Stimulated activated CD8-positive, alpha-beta memory T cell treated with anti-CD3 and anti-CD28 coated beads, Interleukin-2, amount 100 ng/mL, for 48 hours (primary cell): ENCODE measurements around the gene CST3.
"Not testable (repeated sequence)": the region's sequence is repeated elsewhere in the genome, so short reads cannot be mapped to it uniquely, and the experiment has no call there.

Source experiments
- DNase-seq, 2 donors: peaks; one replicate each; pipeline ENCODE4 v3.0.0-alpha.2; 2020; ENCODE audit warnings: low read depth in 2 of 2

The CST3 gene

DNA sequence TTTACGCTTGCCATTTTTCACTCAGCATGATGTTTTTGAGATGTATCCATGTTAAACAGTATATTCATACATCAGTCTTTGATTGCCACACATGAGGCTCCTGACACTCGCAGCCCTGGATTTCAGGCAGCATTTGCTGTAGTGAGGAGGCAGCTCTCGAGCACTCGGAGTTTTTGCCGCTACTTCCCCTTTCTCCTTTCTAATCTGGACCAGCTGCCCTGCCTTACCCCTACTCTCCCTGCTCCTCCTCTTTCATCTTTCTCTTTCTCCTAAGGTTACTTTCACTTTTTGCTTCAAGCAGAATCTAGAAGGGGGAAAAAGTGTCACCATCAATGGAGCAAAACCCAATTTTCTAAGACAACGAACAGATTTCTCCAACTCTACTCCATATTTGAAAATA lies 5.9 kb upstream of the CST3 start:
- DNase-seq = no peak

DNA sequence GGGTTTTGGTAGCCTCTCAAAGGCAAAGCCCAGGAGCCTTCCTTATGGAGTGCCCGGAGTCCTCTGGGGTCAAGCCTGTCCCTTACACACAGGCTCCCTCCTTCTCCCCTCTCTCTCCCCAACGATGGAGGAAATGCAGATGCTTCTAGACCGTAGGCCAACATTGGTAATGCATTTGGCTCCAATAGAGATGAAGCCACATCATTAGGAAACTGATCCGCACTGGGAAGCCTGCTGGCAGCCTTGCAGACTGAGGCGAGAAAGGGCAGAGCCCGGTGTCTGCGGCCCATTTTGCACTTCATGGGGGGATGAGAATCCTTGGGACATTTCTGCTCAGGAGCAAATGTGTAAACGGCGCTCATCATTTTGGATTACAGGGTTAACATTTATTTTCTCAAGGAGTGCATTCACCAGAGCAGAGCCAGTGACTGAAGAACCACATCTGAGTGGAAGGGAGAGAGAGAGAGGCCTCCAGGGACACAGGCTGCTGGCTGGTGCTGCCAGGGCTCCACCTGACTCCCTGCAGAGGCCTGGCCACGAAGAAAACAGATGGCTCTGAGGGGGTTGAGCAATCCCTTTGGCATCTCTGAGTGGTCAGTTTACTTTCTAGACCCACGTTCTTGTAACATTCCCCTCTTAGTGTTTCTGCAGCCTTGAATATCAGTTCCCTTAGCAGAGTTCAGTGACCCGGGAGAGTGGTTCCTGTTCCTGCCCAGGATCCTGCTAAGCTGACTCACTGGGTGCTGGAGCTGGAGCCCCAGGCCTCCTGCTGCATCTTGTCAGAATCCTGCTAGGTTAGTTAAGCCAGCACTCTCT lies 4.4 kb upstream of the CST3 start:
- no peak for DNase-seq

DNA sequence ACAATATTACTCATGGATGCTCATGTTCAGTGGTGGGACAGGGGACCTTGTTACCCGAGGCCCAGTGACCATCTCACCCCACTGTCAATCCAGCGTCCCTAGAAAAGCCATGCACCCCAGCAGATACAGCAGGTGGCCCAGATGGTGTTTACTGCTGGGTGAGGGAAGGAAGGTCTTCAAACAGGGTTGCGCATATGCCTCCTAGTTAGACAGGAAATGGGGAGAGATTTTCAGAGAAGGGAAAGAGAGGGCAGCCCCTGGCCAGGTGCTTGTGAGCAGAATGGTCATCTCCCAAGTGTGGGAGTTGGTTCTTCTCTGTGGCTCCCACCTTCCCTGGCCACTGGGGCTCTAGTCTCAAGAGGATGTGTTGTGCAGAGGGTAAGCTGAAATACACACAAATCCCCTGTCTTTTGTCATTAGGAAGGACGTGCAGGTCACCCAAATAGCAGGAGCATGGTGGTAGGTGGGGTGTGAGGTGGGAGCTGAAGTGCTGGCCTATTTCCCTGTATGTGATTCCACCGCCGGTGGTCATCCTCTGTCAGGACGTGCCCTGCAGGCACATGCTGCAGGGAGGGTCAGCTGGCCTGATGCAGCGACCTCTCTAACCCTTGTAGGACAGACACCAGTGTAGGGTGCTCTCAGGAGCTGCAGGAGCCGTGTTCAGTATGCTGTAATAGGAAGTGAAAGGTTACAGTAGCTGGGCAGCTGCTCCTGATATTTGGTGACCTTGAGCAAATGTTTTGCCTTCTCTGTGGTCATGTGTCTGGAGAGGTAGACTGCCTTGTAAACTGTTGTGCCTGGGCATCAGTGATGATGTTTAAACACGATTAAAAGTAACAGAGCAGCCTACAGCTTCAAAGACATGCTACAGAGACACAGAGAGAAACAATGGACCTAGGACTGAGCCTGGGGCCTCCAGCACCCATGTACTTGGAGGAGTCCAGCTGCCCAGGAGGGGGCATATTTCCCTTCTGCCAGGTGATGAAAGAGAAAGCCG lies 3.2 kb upstream of the CST3 start:
- DNase-seq = no peak

DNA sequence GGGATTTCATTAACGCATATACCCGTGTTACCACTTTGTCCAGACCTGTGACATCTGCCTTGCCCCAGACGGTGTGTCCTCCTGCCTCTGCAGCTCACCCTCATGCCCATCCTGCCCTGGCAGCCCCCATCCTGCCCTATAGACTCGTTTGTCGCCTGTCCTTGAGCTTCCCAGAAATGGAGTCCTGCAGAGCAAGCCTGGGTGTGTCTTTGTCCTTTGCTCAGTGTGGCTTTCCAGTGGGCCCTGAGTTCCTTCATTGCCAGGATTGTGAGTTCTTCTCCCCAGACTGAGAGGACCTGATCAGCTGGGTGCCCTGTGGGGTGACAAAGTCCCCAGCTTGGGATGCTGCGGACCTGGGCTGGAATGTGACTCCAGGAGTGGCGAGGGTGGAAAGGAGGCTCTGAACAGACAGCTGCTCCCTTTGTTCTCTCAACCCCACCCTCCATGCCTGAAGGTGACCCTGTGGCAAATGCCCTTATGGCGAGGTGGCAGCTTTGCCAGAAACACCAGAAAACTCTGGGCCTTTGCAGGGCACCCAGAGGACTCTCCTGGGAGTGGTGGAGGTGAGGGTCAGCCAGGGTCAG lies 2.4 kb upstream of the CST3 start:
- DNase-seq = no peak

DNA sequence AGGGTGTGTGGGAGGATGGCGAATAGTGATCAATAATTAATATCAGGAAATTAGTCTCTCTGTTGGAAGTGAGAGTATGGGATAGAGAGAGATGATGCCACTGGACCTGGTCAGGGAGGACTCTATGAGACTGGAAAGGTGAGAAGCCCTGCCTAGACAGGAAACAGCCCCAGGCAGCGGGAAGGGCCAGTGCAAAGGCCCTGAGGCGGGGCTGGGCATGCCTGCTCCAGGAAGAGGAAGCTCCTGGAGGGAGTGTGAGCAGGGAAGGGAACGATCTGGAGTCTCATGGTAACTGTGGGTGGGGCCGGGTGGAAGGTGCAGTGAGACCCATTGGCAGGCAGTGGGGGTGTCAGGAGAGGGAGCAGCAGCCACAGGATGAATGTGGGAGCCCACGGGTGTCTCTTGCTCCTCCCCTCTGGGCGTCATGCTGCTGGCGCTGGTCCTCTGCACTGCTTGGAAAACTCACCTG lies 1.8 kb upstream of the CST3 start:
- DNase-seq = no peak

DNA sequence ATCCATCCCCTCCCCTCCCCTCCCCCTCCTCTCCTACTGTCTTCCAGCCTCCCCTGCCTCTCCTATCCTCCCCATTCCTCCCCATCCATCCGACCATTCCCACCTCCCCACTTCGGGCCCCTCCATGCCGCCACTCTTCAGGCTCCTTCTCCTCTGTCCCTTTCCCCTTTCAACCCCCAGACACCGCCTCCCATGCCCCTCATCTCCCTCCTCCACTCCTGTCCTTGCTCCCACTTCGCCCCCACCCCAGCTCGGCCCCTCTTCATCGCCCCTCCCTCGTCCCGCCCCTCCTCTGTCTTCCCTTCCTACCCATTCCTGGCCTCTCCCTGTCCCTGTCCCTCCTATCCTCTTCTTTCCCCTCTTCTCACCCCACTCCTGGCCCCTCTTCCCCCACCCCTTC lies 554 bp upstream of the CST3 start:
- DNase-seq = no peak

DNA sequence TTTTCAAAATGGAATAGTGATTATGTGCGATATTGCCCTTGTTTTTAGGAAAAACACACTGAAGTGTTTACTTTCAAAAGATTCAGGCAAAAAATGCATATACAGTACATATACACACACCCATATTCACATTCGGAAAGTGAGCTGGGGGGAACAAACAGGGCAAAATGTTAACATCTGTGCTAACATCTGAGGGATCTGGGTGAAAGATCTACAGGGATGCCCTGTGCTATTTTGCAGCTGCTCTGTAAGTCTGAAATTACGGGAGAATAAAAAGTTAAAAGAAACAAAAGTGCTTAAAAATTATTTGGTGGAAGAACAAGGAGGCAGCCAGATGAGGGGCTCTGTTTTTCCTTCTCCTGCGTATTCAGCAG lies 860 bp downstream of the CST3 start:
- no peak for DNase-seq

DNA sequence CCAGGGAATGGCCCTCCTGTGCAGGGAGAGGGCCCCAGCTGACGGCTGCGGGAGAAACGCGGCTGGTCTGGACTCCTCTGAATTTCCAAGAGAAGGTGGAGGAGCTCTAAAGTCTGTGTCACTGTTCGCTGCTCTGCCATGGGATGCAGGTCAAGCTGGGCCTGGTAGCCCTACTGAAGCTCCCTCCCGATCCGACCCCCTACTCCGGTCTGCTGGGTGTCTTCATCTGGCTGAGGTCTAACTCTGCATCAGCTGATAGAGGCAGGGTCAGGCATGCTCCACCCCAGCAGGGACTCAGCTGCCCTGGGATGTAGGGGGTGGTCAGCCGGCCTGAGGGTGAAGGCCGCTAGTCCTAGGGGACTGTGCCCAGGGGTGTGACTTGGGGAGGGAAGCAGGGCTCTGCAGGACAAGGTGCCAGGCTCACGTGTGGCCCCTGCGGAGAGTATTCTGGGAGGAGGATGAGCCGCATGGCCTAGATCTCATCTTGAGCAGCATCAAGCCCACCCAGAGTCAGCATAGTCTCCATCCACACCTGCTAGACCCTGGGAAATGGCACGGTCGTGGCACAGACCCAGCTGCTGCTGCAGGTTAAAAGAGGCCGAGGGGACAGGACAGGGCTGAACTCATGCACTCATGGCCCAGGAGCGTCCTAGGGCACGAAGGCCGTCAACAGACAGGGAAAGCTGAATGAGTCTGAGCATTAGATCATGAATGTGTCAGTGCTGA lies 1.4 kb downstream of the CST3 start:
- no peak for DNase-seq

DNA sequence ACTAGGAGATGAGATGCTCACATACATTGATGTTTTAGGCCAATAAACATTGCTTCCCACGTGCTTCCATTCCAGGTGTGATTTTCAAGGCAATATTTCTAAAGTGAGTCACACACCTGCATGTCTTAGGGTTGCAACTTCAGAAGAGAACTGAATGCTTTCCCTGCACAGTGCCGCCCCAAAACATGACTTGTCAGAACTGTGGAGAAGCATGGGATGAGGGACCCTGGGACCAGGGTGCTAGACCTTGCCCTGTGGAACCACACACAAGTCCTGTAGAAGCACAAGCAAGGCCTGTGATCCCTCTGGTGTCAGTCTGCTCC lies 2.0 kb downstream of the CST3 start:
- DNase-seq = not testable (repeated sequence)

DNA sequence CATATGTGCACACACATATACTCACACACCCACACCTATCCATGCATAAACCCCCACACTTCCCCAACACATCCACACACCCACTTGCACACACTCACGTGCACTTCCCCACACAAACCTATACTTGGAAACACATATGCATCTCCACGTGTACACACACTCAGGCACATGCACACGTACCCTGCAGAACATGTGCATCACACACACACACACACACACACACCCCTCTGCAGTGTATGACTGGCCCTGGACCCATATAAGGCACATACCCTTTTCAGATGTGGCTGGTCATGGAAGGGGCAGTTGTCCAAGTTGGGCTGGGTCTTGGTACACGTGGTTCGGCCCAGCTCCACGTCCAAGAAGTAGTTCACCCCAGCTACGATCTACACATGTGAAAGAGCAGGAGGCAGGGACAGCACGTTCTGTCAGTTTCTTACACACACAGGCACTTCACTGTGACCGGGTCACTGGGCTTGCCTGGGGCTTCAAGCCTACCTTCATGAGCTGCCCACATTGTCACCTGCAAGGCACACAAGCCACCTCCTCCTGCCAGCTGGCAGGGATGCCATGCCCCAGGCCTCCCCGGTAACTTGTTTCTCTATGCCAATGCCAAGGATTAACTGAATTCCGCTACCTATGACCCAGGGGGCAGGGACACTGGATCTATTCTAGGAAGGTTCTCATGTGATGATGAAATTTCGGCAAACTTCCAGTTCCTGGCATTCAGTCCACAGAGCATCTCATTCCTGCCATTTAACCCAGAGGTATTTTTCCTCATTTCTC lies 2.6 kb downstream of the CST3 start:
- DNase-seq = no peak

DNA sequence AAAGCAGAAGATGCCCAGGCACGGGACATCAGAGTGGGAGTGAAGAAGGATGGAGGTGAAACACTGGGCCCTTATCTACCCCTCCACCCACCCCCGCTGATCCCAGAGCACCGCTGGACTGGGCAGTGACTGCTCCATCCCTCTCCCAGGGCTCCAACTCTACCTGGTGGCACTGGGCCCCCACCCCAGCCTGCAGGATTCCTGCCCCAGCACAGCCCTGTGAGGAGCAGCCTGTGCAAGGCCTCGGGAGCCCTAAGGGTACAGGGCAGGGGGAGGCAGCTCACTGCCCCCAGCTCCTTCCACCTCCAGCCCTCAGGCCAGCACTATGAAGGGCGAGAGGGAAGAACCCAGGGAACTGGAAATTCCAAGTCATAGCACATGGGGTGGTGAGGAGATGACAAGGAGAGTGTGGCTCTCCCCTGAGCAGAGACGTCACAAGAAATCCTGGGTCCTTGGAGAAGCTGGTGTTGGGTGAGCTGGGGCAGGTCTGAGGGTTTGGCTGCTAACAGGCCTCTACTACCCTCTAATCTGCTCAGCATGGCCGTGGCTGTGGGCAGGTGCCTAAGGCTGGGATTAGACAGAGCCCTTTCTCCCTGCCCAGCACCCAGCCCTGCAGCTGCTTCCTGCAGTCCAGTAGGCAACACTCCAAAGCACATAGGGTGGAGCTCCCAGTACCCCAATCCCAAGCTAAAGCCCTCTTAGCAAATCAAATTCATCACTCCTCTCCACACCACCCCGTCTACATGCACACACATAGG lies 3.5 kb downstream of the CST3 start:
- DNase-seq = no peak

DNA sequence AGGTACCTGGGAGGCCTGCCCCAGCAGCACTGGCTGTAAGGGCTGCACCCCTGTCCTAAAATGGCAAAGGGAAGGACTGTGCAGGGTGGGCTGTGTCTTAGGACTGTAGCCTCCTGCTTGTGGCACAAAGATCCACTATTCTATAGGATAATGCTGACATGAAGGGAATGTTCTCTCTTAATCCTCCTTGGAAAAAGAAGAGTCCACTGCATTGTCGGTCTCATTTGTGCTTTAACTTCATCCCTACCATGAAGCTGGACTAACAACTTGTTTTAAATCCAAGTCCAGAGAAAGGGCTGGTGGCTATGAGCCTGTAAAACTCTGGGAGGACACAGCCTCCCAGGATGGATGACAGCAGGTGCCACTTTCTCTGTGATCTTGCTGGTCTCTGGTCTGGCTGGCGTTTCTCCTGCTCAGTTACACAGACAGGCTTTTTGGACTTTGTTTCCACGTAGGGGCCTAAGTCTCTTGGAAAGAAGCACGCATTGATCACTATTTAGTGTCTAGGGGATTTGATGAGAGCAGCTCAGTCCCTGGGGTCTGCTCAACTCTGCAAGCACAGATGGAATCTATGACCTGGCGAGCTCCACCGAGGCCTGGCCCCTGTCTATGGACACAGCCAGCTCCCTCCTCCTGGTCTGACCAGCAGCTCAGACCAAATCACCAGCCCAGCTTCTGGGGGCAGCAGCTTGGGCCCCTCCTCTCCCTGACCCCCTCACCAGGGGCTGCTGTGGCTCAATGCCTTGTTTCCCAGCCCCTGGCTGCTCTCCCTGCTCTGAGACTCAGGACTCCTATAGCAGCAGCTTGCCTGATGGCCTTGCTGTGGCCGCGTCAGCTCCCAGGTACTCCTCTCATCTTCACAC lies 4.8 kb downstream of the CST3 start:
- no peak for DNase-seq

DNA sequence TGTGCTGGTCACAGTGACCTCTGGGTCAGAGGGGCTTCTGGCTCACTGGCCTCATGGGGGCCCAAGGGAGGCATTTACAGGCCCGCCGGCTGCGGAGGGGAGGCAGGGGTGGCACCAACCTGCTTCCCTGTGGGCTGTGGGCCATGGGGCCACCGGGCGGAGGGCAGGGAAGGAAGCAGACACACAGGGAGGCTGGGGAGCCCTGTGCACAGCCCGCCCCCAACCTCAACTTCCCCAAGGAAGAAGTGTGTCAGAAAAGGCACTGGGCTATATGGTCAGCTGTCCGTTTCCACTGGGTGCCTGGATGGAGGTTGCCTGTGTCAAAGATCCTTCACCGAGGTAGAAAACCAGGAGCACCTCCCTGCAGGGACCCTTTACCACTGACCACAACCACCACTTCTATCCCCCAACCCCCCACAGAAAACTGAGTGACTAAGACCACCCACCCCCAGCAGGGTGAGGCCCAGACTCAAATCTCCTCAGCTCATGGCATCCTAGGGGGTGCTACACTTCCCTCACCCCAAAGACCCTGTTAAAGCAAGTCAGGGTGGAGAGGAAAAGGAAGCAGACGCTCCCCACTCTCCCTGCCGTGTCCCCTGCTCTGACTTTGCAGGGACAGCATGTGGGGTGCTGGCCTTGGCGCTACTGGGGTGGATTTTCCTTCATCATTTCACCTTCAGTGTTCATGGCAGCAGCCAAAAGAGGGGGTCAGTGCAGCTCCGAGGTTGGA lies 5.6 kb downstream of the CST3 start:
- DNase-seq = no peak

DNA sequence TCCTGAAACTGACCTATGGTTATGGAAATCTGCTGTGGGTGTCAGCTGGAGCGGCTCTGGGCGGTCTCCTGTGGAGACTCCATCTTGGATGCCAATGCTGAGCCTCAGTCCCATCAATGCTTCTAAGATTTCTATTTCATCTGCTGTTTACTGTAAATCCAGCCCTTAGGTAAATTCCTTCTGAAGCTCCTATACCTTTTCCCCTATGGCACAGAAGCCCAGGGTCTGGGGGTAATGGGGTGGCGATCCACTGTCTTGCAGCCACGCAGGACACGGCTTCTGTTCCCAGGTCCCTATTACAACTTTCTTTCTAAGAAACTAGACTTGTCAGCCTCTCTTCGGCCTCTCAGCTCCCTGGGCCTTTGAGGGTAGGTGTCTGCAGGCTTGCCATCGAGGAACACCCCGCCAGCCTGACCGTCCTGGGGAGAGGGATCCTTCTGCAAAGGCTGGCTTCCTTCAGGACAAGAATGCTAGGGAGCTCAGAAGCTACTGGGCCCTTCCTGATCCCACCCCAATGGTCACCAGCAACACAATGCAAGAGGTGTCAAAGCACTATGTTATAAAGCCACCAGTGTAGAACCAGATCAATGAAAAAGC lies 6.4 kb downstream of the CST3 start:
- no peak for DNase-seq

DNA sequence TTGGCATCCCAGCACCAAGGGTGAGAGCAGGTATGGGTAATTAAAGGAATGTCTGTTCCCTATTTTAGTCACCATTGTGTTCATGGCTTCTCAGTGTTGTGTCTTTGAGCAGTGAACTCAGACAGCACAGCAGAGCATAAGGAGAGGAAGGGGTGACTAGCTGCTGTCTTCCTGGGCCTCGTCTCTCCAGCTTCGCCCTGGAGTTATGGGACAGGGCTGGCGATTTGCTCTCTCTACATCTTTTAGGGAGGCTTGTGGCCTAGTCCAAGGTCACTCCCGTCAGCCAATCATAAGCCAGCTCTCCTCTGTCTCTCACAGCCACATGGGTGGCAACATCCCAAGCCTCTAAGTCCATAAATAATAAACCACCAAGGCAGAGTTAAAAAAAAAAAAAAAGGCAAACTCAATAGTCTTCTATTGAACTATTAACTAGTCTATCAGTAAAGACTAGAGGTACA lies 7.3 kb downstream of the CST3 start:
- no peak for DNase-seq

DNA sequence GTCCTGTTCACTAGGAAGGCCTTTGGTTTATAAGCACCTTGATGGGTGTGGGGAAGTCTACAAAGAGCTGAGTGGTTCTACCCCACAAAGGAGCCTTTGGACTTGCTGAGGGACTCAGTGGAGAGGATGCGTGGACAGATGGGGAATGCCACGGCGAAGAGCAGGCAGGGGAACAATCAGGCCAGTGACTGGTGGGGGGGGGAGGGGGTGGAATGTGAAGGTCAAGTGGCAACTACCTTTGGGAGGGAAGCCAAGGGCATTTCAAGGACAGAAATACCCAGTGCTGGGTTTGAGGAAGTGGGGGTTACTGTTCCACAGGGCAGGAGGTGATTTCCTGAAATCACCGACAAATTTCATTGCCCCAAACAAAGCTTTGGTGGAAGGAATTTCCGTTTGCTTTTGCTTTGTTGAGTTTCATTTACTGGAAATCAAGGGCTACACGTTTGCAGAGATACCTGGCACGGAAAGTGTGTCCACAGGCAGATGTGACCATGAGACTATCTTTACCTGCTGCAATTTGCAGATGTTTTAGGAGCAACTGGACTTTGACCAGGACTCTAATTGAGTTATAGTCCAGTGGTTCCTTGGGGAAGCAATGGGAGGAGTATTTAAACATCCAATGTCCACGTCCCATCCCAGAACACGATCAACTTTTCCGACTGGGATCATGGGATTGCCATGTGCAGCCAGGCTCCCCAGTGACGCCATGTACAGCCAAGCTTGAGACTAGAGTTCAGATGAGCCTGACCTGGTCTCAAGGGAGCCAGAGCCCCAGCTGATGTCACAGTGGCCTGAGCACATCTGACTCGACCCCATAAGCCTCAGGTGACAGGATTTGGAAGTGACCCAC lies 8.0 kb downstream of the CST3 start:
- no peak for DNase-seq

DNA sequence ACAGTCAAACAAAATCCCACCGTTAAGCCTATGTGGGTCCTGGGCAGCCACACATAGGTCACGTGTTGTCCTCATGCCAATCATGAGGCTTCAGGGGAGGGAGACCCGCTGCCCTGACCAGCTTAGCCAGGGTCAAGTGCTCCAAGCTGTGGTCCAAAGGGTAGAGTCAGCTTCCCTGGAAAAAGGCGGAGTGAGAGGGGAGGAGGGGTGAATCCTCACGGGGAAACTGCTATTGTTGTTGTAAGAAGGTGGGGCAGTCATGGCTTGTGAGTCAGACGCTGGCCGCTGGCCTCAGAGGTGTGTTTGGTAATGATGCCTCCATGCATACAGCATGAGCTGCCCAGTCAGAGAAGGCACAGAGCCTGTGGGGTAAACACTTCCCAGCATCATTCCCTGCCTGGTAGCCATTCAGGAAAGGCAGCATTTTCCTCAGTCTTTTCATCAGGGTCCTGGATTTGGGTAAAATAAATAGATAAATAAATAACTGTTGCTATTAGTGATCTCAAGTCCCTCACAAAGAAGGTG lies 8.7 kb downstream of the CST3 start:
- no peak for DNase-seq
